Measurements from ENCODE around the gene OR52M1. TPM values are rescaled to one million over a fixed set of nuclear protein-coding genes. Genes with fewer than 3 reads are reported as not detected.

Gene OR52M1
- total RNA-seq, 2 experiments from 2014 or later, result not detected

DNA sequence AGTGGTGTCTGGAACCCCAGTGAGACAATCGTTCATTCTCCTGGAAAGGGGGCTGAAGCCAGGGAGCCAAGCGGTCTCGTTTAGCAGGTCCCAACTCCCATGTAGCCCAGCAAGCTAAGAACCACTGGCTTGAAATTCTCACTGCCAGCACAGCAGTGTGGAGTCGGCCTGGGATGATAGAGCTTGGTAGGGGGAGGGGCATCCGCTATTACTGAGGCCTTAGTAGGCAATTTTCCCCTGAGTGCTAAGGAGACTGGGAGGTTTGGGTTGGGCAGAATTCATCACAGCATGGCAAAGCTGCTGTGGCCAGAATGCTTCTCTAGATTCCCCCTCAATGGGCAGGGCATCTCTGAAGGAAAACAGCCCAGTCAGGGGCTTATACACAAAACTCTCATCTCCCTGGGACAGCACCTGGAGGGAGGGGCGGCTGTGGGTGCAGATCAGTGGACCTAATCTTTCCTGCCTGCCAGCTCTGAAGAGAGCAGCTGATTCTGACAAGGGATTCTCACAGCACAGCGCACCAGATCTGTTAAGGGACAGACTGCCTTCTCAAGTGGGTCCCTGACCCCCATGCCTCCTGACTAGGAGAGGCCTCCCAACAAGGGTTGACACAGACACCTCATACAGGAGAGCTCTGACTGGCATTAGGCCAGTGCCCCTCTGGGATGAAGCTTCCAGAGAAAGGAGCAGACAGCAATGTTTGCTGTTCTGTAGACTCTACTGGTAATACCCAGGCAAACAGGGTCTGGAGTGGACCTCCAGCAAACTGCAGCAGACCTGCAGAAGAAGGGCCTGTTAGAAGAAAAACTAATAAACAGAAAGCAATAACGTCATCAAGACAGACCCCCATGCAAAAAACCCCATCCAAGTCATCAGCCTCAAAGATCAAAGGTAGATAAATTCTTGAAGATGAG lies 14.8 kb downstream of the OR52M1 start:
- BruUV-seq (replicated peaks), result no TSS peak
- Histone ChIP-seq H3K9me3 (ENCODE audit: low read length) (no peaks in the 10 kb centered on the region), H3K4me1 (ENCODE audit: insufficient read depth, low read length, poor library complexity, severe bottlenecking) (no peaks in the 10 kb centered on the region), H3K27ac (ENCODE audit: low read depth, low read length, poor library complexity, severe bottlenecking) (no peak overlapping the region), H2AFZ (ENCODE audit: low read length) (no peak overlapping the region), H3K79me2 (ENCODE audit: insufficient read depth, low read depth, low read length) (no peaks in the 10 kb centered on the region), H3K9me2 (ENCODE audit: insufficient read depth, low read length) (no peaks in the 10 kb centered on the region), H3K4me2 (ENCODE audit: low read length) (no peak overlapping the region), H3K4me3 (ENCODE audit: low read depth, low read length, poor library complexity, severe bottlenecking) (no peak overlapping the region), H3K36me3 (ENCODE audit: insufficient read depth, low read length) (no peaks in the 10 kb centered on the region), H4K20me1 (ENCODE audit: insufficient read depth, low read length) (no peaks in the 10 kb centered on the region)
- TF ChIP-seq, protein P1, sequence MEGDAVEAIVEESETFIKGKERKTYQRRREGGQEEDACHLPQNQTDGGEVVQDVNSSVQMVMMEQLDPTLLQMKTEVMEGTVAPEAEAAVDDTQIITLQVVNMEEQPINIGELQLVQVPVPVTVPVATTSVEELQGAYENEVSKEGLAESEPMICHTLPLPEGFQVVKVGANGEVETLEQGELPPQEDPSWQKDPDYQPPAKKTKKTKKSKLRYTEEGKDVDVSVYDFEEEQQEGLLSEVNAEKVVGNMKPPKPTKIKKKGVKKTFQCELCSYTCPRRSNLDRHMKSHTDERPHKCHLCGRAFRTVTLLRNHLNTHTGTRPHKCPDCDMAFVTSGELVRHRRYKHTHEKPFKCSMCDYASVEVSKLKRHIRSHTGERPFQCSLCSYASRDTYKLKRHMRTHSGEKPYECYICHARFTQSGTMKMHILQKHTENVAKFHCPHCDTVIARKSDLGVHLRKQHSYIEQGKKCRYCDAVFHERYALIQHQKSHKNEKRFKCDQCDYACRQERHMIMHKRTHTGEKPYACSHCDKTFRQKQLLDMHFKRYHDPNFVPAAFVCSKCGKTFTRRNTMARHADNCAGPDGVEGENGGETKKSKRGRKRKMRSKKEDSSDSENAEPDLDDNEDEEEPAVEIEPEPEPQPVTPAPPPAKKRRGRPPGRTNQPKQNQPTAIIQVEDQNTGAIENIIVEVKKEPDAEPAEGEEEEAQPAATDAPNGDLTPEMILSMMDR (conservative IDR thresholded peaks at IDR 0.05; ENCODE audit: low read length), result no peak
- no peak for TF ChIP-seq EZH2phosphoT487 (IDR thresholded peaks at IDR 0.05; ENCODE audit: borderline replicate concordance, low read depth, low read length)
- POLR2A ChIA-PET, result no interaction called here
- no peak for DNase-seq (ENCODE audit: low spot score)
- CTCF ChIA-PET (ENCODE audit: unreplicated experiment), result no interaction called here
- intact Hi-C loops (cut with micrococcal nuclease; ENCODE audit: unreplicated experiment), result no loop called here

DNA sequence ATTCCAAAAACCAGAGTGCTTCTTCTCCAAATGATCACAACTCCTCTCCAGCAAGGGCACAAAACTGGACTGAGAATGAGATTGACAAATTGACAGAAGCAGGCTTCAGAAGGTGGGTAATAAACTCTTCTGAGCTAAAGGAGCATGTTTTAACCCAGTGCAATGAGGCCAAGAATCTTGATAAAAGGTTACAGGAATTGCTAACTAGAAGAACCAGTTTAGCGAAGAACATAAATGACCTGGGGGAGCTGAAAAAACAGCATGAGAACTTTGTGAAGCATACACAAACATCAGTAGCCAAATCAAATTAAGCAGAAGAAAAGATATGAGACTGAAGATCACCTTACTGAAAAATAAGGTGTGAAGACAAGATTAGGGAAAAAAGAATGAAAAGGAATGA lies 15.5 kb downstream of the OR52M1 start:
- CTCF ChIA-PET (ENCODE audit: unreplicated experiment), result no interaction called here
- Histone ChIP-seq H3K36me3 (ENCODE audit: insufficient read depth, low read length) (no peaks in the 10 kb centered on the region), H3K9me2 (ENCODE audit: insufficient read depth, low read length) (no peaks in the 10 kb centered on the region), H3K79me2 (ENCODE audit: insufficient read depth, low read depth, low read length) (no peaks in the 10 kb centered on the region), H4K20me1 (ENCODE audit: insufficient read depth, low read length) (no peaks in the 10 kb centered on the region), H3K4me2 (ENCODE audit: low read length) (no peak overlapping the region), H3K27ac (ENCODE audit: low read depth, low read length, poor library complexity, severe bottlenecking) (no peak overlapping the region), H3K4me1 (ENCODE audit: insufficient read depth, low read length, poor library complexity, severe bottlenecking) (no peaks in the 10 kb centered on the region), H3K9me3 (ENCODE audit: low read length) (no peaks in the 10 kb centered on the region), H2AFZ (ENCODE audit: low read length) (no peak overlapping the region), H3K4me3 (ENCODE audit: low read depth, low read length, poor library complexity, severe bottlenecking) (no peak overlapping the region)
- no TSS peak for BruUV-seq (replicated peaks)
- intact Hi-C loops (cut with micrococcal nuclease; ENCODE audit: unreplicated experiment), result no loop called here
- DNase-seq (ENCODE audit: low spot score), result no peak
- TF ChIP-seq, protein P1 (conservative IDR thresholded peaks at IDR 0.05; ENCODE audit: low read length), result no peak
- no peak for TF ChIP-seq EZH2phosphoT487 (IDR thresholded peaks at IDR 0.05; ENCODE audit: borderline replicate concordance, low read depth, low read length)
- POLR2A ChIA-PET, result interaction anchor here (0.6 kb wide), 1 partner anchor 10 kb away, joined by 3 read pairs; no protein-coding TSS in a partner anchor

DNA sequence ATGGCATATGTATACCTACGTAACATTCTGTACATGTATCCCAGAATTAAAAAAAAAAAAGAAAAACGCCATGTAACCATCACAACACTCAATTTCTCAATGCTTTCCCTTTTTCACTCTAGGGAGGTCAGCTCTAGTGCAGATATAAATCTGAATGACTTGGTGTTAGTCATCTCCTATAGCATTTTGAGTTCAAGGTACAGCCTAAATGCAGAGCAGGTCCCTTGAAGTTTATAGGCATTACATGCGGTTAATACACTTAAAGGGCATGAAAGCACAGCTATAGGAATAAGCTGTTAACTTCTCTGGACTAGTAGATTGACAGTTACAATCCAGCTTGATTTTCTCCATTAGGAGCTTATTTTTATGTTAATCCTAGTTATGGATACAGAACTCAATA lies 20.4 kb downstream of the OR52M1 start:
- ChIA-PET CTCF (ENCODE audit: unreplicated experiment) (no interaction called here), POLR2A (no interaction called here)
- no peaks in the 10 kb centered on the region for H4K20me1 ChIP-seq (ENCODE audit: insufficient read depth, low read length)
- TF ChIP-seq EZH2phosphoT487 (IDR thresholded peaks at IDR 0.05; ENCODE audit: borderline replicate concordance, low read depth, low read length), result no peak
- TF ChIP-seq, protein P1 (conservative IDR thresholded peaks at IDR 0.05; ENCODE audit: low read length), result no peak
- intact Hi-C loops (cut with micrococcal nuclease; ENCODE audit: unreplicated experiment), result no loop called here
- H3K4me1 ChIP-seq (ENCODE audit: insufficient read depth, low read length, poor library complexity, severe bottlenecking), result no peaks in the 10 kb centered on the region
- BruUV-seq (replicated peaks), result no TSS peak
- H3K4me3 ChIP-seq (ENCODE audit: low read depth, low read length, poor library complexity, severe bottlenecking), result no peak overlapping the region
- H3K9me3 ChIP-seq (ENCODE audit: low read length), result no peaks in the 10 kb centered on the region
- no peak overlapping the region for H3K4me2 ChIP-seq (ENCODE audit: low read length)
- H3K36me3 ChIP-seq (ENCODE audit: insufficient read depth, low read length), result no peaks in the 10 kb centered on the region
- no peaks in the 10 kb centered on the region for H3K9me2 ChIP-seq (ENCODE audit: insufficient read depth, low read length)
- no peaks in the 10 kb centered on the region for H3K79me2 ChIP-seq (ENCODE audit: insufficient read depth, low read depth, low read length)
- H2AFZ ChIP-seq (ENCODE audit: low read length), result no peak overlapping the region
- no peak for DNase-seq (ENCODE audit: low spot score)
- H3K27ac ChIP-seq (ENCODE audit: low read depth, low read length, poor library complexity, severe bottlenecking), result no peak overlapping the region
